GM12865 (cell line): ENCODE measurements around the gene ABCA2.
A peak's percentile ranks its signal among the peaks of the same experiment; 100 is the strongest.

Experiments used
- DNase-seq: peaks from one replicate; pipeline ENCODE4 v3.0.0; 2010; ENCODE audit warnings: low read depth
- H3K4me3 ChIP-seq: 2 replicates; pipeline ENCODE4 v1.5.1; 2011; ENCODE audit warnings: mild to moderate bottlenecking, low read depth, low read length, control low read depth
- CTCF ChIP-seq: IDR thresholded peaks from 2 replicates; pipeline ENCODE4 v1.5.1; 2011; ENCODE audit warnings: low read length, control low read depth, low read depth, inconsistent platforms; ENCODE audit not compliant: insufficient read depth; ENCODE audit errors: missing control alignments

Gene ABCA2

GRCh38 chr9:136975644-136976043, 52.4 kb downstream of the ABCA2 start:
- no peak overlapping the region for H3K4me3 ChIP-seq
- DNase-seq: peak; percentile 44
- TF ChIP-seq CTCF: peak; percentile 21

GRCh38 chr9:136974817-136975535, 53.1 kb downstream of the ABCA2 start:
- TF ChIP-seq CTCF: no peak
- DNase-seq: no peak
- no peak overlapping the region for H3K4me3 ChIP-seq

GRCh38 chr9:136973618-136974617, 54.1 kb downstream of the ABCA2 start:
- TF ChIP-seq CTCF: no peak
- no peak overlapping the region for H3K4me3 ChIP-seq
- no peak for DNase-seq

- H3K4me3 ChIP-seq: no peak overlapping the region
- no peak for DNase-seq
- no peak for TF ChIP-seq CTCF
These were observed 55.3 kb downstream of the ABCA2 start for GRCh38 chr9:136972743-136973142.

- DNase-seq: no peak
- no peak for TF ChIP-seq CTCF
- no peak overlapping the region for H3K4me3 ChIP-seq
These were observed 55.7 kb downstream of the ABCA2 start for GRCh38 chr9:136972335-136972734.

- TF ChIP-seq CTCF: no peak
- DNase-seq: no peak
- H3K4me3 ChIP-seq: no peak overlapping the region
These were observed 56.3 kb downstream of the ABCA2 start for GRCh38 chr9:136971746-136972145.
